Measurements from ENCODE around the gene KCNMA1. TPM values are rescaled to one million over a fixed set of nuclear protein-coding genes. Genes with fewer than 3 reads are reported as not detected.

The KCNMA1 gene
- polyA plus RNA-seq, 1 donor from 2014 or later: 60.8 TPM

DNA sequence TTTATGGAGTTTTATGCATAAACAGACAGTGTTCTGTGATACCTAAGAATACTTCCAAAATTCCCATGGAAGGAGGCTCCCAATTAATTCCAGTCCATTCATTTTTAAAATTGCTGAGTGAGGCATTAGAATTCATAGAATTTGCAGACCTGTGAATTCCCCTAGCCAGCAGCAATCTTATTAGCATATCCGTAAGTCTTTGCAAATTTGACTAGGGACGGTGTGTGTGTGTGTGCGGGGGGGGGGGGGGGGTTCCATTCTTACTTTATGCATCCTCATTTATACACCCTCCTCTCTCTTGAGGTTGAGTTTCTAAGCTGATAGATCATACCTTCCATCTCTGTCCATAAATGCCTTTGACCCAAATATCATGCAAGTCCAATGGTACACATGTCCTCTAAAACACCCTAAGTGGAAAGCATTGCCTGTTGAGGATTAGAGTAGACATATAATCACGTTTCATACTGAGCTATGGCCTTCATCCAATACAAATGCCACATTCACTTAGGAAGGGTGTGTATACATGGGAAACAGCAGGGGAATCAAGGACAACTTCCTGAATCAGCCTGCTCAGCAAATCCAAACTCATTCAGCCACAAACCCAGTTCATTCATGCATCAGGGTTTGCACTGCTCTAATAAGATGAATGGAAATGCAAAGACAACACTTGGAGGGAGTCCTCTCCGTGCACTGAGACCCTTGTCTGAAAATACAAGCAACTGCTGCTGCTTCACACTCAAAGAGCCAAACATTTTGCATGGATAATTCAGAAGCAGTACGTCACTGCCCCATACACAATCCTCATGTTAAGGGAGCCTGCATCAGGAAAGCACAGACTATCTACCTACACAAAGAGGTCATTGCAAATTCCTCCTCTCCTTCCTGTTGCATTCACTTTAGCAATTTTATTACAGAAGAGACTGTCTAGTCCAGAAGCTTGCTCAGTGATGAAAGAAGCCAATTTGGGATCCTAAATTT is 350.8 kb downstream of the KCNMA1 start:
- no peaks in the 10 kb centered on the region for H3K27me3 ChIP-seq (ENCODE audit: insufficient read depth, low read depth, low read length)

DNA sequence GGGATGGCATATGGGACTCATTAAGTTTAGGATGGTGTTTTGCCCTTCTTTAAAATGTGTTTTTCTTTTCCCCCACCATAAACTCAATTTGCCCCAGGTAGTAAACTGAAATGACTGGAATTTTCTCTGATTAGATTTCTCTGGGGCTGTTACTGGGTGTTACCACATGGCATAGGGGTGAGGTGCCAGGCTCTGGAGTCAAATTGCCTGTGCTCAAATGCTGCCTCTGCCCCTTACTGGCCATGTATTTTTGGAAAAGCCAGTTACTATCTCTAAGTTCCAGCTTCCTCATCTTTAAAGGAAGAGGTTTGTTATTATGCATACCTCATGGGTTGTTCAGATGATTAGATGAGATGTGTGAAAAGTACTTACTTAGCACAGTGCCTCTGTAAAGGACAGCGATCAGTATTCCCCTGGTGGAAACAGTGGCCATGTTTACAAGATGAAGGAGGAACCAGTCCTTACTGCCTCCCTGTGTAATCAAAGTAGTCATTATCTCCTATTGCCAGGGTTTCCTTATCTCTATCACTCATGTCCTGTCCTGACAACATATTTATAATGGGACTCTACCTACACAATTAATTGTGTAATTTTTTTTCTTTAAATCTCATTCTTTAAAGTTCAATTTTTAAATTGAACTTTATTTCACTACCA is 352.0 kb downstream of the KCNMA1 start:
- Histone ChIP-seq H3K79me2 (replicated peaks; ENCODE audit: insufficient read depth, low read length) (no peaks in the 10 kb centered on the region), H3K27ac (ENCODE audit: low read length) (no peak overlapping the region), H3K9me3 (ENCODE audit: low read length) (no peaks in the 10 kb centered on the region), H3K36me3 (ENCODE audit: insufficient read depth, low read length) (no peaks in the 10 kb centered on the region), H2AFZ (ENCODE audit: low read depth, low read length) (no peak overlapping the region), H3K27me3 (ENCODE audit: insufficient read depth, low read depth, low read length) (no peaks in the 10 kb centered on the region), H3K4me3 (ENCODE audit: low read length) (no peak overlapping the region), H3F3A (ENCODE audit: insufficient read depth, low read length, poor library complexity, severe bottlenecking) (no peaks in the 10 kb centered on the region), H3K4me2 (ENCODE audit: low read length) (no peak overlapping the region), H4K20me1 (ENCODE audit: insufficient read depth) (no peaks in the 10 kb centered on the region), H3K9me2 (ENCODE audit: insufficient read depth, low read length) (no peaks in the 10 kb centered on the region), H3K9ac (ENCODE audit: low read length) (no peak overlapping the region)
- no peak for TF ChIP-seq REST (IDR thresholded peaks at IDR 0.05; ENCODE audit: borderline replicate concordance)
- TF ChIP-seq SMC3 (conservative IDR thresholded peaks at IDR 0.05; ENCODE audit: poor library complexity): no peak
- no peak for TF ChIP-seq EZH2 (IDR thresholded peaks at IDR 0.05; ENCODE audit: borderline replicate concordance, insufficient read depth, low read length, poor library complexity, severe bottlenecking)
- TF ChIP-seq, protein P1, sequence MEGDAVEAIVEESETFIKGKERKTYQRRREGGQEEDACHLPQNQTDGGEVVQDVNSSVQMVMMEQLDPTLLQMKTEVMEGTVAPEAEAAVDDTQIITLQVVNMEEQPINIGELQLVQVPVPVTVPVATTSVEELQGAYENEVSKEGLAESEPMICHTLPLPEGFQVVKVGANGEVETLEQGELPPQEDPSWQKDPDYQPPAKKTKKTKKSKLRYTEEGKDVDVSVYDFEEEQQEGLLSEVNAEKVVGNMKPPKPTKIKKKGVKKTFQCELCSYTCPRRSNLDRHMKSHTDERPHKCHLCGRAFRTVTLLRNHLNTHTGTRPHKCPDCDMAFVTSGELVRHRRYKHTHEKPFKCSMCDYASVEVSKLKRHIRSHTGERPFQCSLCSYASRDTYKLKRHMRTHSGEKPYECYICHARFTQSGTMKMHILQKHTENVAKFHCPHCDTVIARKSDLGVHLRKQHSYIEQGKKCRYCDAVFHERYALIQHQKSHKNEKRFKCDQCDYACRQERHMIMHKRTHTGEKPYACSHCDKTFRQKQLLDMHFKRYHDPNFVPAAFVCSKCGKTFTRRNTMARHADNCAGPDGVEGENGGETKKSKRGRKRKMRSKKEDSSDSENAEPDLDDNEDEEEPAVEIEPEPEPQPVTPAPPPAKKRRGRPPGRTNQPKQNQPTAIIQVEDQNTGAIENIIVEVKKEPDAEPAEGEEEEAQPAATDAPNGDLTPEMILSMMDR (IDR thresholded peaks at IDR 0.05; ENCODE audit: poor library complexity, severe bottlenecking): no peak
- TF ChIP-seq POLR2AphosphoS5 (IDR thresholded peaks at IDR 0.05): no peak
- TF ChIP-seq RAD21 (conservative IDR thresholded peaks at IDR 0.05): no peak
- no peak for TF ChIP-seq EP300 (conservative IDR thresholded peaks at IDR 0.05; ENCODE audit: poor library complexity, severe bottlenecking)
- TF ChIP-seq TAF1 (IDR thresholded peaks at IDR 0.05; ENCODE audit: low read depth): no peak
- TF ChIP-seq MXI1 (conservative IDR thresholded peaks at IDR 0.05; ENCODE audit: poor library complexity, severe bottlenecking): no peak

More for the DNA sequence above, 350.8 kb downstream of the KCNMA1 start:
- Histone ChIP-seq H3F3A (ENCODE audit: insufficient read depth, low read length, poor library complexity, severe bottlenecking) (no peaks in the 10 kb centered on the region), H3K27ac (ENCODE audit: low read length) (no peak overlapping the region), H3K4me2 (ENCODE audit: low read length) (no peak overlapping the region), H3K4me3 (ENCODE audit: low read length) (no peak overlapping the region), H3K9me2 (ENCODE audit: insufficient read depth, low read length) (no peaks in the 10 kb centered on the region), H3K9me3 (ENCODE audit: low read length) (no peaks in the 10 kb centered on the region), H2AFZ (ENCODE audit: low read depth, low read length) (no peak overlapping the region), H4K20me1 (ENCODE audit: insufficient read depth) (no peaks in the 10 kb centered on the region), H3K79me2 (replicated peaks; ENCODE audit: insufficient read depth, low read length) (no peaks in the 10 kb centered on the region), H3K36me3 (ENCODE audit: insufficient read depth, low read length) (no peaks in the 10 kb centered on the region), H3K9ac (ENCODE audit: low read length) (no peak overlapping the region)
- TF ChIP-seq, protein P1 (IDR thresholded peaks at IDR 0.05; ENCODE audit: poor library complexity, severe bottlenecking): no peak
- no peak for TF ChIP-seq RAD21 (conservative IDR thresholded peaks at IDR 0.05)

Measured in neural cell (in vitro differentiated cells).